Activated CD4-positive, CD25-positive, alpha-beta regulatory T cell treated with anti-CD3 and anti-CD28 coated beads, Interleukin-2, amount 50 U/mL, for 16 hours (primary cell): Measurements from ENCODE around the gene IL18.
"Not testable (repeated sequence)": the region's sequence is repeated elsewhere in the genome, so short reads cannot be mapped to it uniquely, and the experiment has no call there.

Source experiments
- DNase-seq: peaks from one replicate; pipeline ENCODE4 v3.0.0-alpha.2; 2020; ENCODE audit warnings: low read depth, low spot score

The IL18 gene

GRCh38 chr11:112163875-112164685 lies at the start of gene IL18:
IL18 (minus strand) TSS chr11:112164094; CDS start chr11:112155053, 9,041 bp downstream.
- DNase-seq = no peak

- DNase-seq = no peak
These were observed 48.8 kb upstream of the IL18 start for GRCh38 chr11:112212710-112213109.

GRCh38 chr11:112212290-112212689 lies 48.4 kb upstream of the IL18 start:
- DNase-seq = no peak

DNA sequence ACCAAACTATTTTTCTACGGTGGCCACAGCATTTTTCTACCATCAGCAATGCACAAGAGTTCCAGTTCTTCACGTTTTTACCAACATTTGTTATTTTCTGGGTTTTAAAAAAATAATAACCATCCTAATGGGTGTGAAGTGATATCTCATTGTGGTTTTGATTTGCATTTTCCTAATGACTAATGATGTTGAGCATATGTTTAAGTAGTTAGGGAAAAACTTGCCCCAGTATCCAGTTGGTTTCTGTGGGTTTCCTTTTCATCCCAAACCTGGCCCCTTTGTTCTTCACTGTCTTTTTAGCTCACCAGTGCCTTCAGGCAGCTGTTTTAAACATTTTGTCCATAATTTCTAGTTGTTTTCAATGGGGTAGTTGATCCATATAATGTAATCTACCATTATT lies 47.6 kb upstream of the IL18 start:
- no peak for DNase-seq

DNA sequence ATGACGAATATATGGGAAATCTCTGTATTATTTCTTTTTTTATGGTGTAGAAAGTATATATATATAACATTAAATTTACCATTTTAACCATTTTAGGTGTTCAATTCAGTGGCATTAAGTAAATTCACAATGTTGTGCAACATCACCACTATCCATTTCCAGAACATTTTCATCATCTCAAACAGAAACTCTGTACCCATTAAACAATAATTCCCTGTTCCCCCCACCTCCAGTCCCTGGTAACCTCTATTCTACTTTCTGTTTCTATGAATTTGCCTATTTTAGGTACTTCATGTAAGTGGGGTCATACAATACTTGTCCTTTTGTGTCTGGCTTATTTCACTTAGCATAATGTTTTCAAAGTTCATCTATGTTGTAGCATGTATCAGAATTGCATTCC lies 47.0 kb upstream of the IL18 start:
- DNase-seq = no peak

DNA sequence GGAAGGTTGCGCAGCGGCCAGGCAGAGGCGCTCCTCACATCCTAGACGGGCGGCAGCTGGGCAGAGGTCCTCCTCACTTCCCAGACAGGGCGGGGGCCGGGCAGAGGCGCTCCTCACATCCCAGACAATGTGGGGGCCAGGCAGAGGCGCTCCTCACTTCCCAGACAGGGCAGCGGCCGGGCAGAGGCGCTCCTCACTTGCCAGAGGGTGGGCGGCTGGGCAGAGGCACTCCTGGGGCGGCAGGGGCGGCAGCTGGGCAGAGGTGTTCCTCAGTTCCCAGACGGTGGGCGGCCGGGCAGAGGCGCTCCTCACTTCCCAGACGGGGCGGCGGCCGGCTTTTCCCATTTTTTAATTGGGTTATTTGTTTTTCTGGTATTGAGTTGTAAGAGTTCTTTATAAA lies 42.2 kb upstream of the IL18 start:
- DNase-seq = no peak

DNA sequence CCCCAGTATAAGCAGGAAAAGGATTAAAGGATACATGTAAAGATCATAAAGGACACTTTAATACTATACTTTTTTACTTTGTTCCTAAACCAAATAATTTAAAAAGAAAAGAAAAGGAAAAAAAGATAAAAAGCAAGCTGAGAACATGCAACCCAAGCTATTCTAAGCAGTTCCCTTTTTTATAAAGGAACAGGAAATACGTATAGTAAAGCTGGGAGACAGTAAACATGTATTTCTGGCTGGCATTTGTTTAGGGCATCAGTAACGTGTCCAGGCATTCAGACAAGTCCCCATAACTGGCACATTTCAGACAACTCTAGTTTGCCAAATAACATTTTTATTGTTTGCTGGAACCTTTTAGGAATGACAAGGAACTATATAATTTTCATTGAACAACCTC lies 36.4 kb upstream of the IL18 start:
- DNase-seq = no peak

- not testable (repeated sequence) for DNase-seq
These were observed 35.2 kb upstream of the IL18 start for GRCh38 chr11:112199101-112199500.

DNA sequence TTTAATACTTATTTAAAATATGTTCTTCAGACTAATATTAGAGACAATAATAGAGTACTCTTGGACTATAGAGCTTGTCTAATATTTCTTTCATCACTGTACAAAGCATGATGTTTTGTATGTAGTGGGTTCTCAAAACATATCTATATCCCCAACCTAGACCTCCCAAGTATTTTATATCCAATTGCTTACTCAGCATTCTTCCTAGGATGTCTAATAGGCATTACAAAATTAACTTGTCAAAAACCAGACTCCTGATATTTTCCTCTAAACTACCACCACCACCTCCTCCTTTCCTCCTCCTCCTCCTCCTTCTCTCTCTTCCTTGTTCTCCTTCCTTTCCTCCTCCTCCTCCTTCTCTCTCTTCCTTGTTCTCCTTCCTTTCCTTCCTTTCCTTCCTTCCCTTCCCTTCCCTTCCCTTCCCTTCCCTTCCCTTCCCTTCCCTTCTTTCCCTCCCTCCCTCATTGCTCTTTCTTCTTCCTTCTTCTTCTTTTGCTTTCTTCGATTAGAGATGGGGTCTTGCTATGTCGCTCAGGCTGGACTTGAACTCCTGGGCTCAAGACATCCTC lies 32.7 kb upstream of the IL18 start:
- DNase-seq = no peak

GRCh38 chr11:112195951-112196351 lies 32.1 kb upstream of the IL18 start:
- no peak for DNase-seq

- DNase-seq = not testable (repeated sequence)
These were observed 31.2 kb upstream of the IL18 start for GRCh38 chr11:112195113-112195512.

- DNase-seq = no peak
These were observed 22.4 kb upstream of the IL18 start for GRCh38 chr11:112186304-112186703.

GRCh38 chr11:112185883-112186282 lies 22.0 kb upstream of the IL18 start:
- DNase-seq = no peak

DNA sequence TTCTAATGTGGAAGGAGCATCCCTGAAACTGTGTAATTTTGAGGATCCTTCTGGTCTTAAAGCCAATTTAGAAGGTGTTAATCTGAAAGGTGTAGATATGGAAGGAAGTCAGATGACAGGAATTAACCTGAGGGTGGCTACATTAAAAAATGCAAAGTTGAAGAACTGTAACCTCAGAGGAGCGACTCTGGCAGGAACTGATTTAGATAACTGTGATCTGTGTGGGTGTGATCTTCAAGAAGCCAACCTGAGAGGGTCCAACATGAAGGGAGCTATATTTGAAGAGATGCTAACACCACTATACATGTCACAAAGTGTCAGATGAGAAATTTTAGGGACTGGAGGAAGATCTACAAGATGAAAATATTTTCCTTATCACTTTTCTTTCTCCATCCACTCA lies 19.0 kb upstream of the IL18 start:
- DNase-seq = no peak

DNA sequence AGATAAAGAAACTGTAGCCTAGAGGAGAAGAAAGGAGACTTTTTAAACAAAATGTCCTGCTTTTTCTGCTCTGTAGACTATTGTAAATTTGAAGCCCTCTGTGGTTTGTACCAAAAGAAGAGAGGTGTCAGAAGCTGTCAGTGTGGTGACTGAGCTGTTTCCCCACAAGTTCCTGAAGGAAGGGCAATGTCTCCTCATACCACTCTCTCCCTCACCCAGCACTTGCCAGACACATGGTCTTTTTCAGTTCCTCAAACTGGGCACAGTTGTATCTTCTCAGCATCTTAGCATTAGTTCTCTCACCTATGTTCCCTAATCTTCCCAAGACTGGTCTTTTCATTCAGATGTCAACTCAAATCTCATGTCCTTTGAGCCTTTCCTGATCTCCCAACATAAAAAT lies 15.7 kb upstream of the IL18 start:
- DNase-seq = no peak

GRCh38 chr11:112178936-112179335 lies 15.0 kb upstream of the IL18 start:
- DNase-seq = no peak

DNA sequence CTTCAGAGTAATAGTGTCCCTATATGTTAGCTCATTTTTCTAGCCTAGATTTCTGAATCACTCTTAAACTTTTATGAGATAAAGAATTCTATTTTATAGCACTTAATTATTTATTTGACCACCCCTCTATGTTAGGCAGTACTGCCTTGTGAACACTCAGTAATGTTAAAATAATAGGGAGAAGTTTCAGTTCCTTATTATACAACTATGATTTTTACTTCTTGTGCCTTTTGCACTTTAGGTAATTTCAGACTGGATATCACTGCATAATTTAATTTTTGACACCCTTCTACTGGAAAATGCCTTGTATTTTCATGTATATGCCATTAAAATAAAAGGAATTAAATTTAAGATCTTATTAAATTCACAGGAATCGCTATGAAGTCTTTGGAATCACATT lies 14.5 kb upstream of the IL18 start:
- DNase-seq = no peak

DNA sequence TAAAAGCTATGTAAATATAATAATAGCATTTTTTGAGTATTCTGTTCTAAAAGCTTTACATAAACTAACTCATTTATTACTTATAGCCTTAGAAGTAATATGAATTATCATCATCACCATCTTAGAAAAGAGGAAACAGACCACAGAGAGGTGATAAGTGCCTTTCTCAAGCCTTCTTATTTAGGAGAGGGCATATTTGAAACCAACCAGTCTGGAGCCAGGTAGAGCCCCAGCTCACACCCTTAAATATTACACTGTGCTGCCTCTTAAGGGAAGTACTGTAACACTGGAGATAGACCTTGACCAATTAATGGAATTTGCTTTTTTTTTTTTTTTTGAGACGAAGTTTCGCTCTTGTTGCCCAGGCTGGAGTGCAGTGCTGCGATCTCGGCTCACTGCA lies 13.7 kb upstream of the IL18 start:
- DNase-seq = no peak

DNA sequence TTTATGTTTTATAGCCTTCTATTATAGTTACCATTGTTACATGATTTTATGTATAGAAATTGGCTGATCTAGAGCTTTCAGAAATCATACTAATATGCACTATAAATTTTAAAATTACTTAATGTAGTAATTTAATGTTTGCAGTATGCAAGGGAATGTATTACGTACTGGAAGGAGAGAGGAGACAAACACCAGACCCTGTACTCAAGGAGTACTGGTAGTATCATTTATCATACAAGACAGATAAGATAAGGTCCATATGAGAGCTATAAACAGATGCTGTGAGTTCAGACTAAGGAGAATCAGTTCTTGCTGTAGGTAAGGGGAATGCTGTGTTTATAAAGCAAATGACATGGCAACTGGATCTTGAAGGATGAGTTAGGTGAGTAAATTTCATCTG lies 12.2 kb upstream of the IL18 start:
- no peak for DNase-seq

DNA sequence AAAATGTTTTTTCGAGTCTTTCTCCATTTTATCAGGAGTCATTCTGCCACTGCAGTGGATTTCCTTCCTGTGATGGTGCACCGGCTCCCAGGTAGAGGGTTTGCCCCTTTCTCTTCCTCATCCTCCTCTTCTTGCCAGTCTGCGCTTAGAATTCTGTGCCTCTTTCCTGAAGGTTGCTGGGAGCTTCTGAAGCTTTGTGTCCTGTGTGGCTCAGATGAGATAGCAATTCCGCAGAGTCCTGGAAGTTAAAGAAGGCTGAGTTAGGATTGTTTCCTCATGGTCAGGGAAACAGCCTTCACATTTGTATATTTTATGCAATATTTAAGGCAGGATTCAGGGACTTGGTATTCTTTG lies 11.7 kb upstream of the IL18 start:
- DNase-seq = no peak

DNA sequence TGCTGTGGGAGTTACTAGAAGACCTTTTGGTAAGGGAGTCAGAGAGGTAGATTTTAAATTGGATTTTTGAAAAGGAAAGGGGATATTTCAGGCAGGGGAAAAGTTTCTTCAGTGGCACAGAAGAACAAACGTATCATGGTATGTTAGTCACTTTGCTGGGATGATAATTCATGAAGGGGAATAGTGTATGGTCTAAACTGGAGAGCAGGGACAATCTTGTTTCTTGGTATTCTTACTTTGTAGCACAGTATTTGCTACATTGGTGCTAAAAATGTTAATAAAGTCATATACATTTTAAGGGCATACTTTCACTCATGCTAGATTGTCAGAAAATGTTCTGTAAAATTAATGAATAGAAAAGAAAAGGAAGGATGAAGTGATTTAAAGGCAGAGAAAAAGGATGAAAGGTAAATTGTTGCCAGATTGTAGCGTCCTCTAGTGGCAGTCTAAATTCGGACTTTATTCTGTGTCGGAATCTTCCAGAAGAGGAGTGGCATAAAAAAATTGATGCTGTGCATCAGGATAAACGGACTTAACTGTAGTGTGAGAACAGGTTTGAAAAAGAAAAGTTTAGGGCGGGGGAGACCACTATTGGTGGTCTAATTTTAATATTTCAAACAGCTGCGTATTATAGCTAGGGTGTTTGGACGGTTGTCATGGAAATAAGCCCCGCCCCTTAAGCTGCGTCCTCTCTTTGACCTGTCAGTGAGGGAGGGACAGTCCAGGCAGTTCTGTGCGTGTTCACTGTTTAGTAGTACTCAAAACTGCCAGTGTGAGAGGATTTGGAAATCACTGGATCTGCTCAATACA lies 11.1 kb upstream of the IL18 start, which contains the start of gene BCO2:
TSS of gene BCO2 (plus strand) at position 724 of the 810 bp plus-strand sequence. CDS start 90 bp downstream, outside the sequence.
- no peak for DNase-seq

DNA sequence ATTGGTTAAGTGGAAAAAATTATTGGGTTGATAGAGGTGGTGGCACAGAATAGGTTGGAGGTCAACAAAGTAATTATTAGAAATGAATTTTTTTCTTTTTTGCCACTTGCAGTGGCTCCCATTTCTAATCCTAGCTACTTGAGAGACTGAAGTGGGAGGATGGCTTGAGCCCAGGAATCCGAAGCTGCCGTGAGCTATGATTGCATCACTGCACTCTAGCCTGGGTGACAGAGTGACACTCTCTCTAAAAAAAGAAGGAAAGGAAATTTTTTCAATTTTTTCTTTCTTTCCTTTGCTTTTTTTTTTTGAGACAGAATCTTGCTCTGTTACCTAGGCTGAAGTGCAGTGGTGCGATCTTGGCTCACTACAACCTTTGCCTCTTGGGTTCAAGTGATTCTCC lies 9.3 kb upstream of the IL18 start:
- DNase-seq = no peak
